K562 (cell line): ENCODE data around the gene MPDU1. TPM values are rescaled to one million over a fixed set of nuclear protein-coding genes. Genes with fewer than 3 reads are reported as not detected.
A peak's percentile ranks its signal among the peaks of the same experiment; 100 is the strongest.

ENCODE experiments used
- ATAC-seq: fragments of 200-7000 bp; cut with Tn5 transposase; 3 replicates; pipeline ENCODE4 v1.9.1; 2020; ENCODE audit warnings: moderate library complexity
- BruUV-seq: library from RNA; stranded (reverse); fragments of 400-500 nt; replicated peaks from 2 replicates; lab custom pipeline; 2021; lab: Mats Ljungman, UMichigan
- CTCF ChIA-PET: fragments of 300-600 bp; formaldehyde crosslinking; extraction: SDS; loops from one replicate; lab custom pipeline; 2021; ENCODE audit warnings: low intra/inter-chr PET ratio; lab: Yijun Ruan, JAX
- POLR2A ChIA-PET: fragments of 300-600, 350-650 bp; sonication (Branson Sonifier 250); formaldehyde crosslinking; extraction: SDS; loops from one replicate; lab custom pipeline; 2021; ENCODE audit warnings: antibody characterized with exemption, inconsistent platforms; lab: Yijun Ruan, JAX
- DNase-seq, 4 experiments: peaks; one replicate each; pipeline versions ENCODE4 v3.0.0 to v3.0.0-alpha.2; 2011 to 2018; ENCODE audit warnings: low spot score in 3 of 4, mixed read lengths in 3 of 4; ENCODE audit errors: extremely low read depth in 1 of 4
- FAIRE-seq: peaks from 2 replicates; lab custom pipeline; 2011; peaks lifted over from hg19 to GRCh38; lab: Jason Lieb, UNC
- H2AFZ ChIP-seq: 2 replicates; pipeline ENCODE4 v1.6.0; 2011; ENCODE audit warnings: low read depth, low read length, control low read depth, inconsistent platforms
- H3K27ac ChIP-seq: fragments of 200-600 bp; 3 replicates; pipeline ENCODE4 v1.8.0; 2011; ENCODE audit warnings: low read depth, mild to moderate bottlenecking, control low read depth, inconsistent platforms, low read length, moderate library complexity, mixed read lengths; ENCODE audit errors: extremely low read depth
- H3K27me3 ChIP-seq, 2 experiments: fragments of 300-600 bp in 1 of 2; 2 replicates in 1 of 2; 3 replicates in 1 of 2; pipeline versions ENCODE4 v1.6.0 to v1.8.0; 2011; ENCODE audit warnings: inconsistent platforms in 2 of 2, low read length in 2 of 2, mild to moderate bottlenecking in 1 of 2, mixed read lengths in 1 of 2, moderate library complexity in 1 of 2; ENCODE audit not compliant: control insufficient read depth in 2 of 2, insufficient read depth in 2 of 2
- H3K36me3 ChIP-seq: fragments of 300-600 bp; 3 replicates; pipeline ENCODE4 v1.8.0; 2011; ENCODE audit warnings: mild to moderate bottlenecking, low read length, inconsistent platforms; ENCODE audit not compliant: control insufficient read depth, insufficient read depth
- H3K4me1 ChIP-seq, 2 experiments: fragments of 200-600 bp in 1 of 2; replicated peaks in 1 of 2; 2 replicates in 1 of 2; 3 replicates in 1 of 2; pipeline versions ENCODE4 v1.5.1 to v1.8.0; 2011; ENCODE audit warnings: inconsistent platforms in 2 of 2, low read length in 2 of 2, mild to moderate bottlenecking in 1 of 2, mixed read lengths in 1 of 2, moderate library complexity in 1 of 2; ENCODE audit not compliant: control insufficient read depth in 2 of 2, insufficient read depth in 2 of 2
- H3K4me2 ChIP-seq: 2 replicates; pipeline ENCODE4 v1.6.1; 2011; ENCODE audit warnings: low read length, control low read depth, inconsistent platforms, mixed read lengths; ENCODE audit not compliant: insufficient read depth
- H3K4me3 ChIP-seq: fragments of 200-600 bp; sonication (generic), shearing (Covaris generic); 2 replicates; pipeline ENCODE4 v1.5.1; 2016; ENCODE audit warnings: control low read depth, inconsistent platforms
- H3K79me2 ChIP-seq: fragments of 200-600 bp; 3 replicates; pipeline ENCODE4 v1.8.0; 2011; ENCODE audit warnings: low read length, inconsistent platforms; ENCODE audit not compliant: control insufficient read depth, insufficient read depth
- H3K9ac ChIP-seq, 2 experiments: 2 replicates each; pipeline versions ENCODE4 v1.6.0 to v1.6.1; 2011; ENCODE audit warnings: low read depth in 2 of 2, low read length in 2 of 2, control low read depth in 1 of 2, inconsistent platforms in 1 of 2, mild to moderate bottlenecking in 1 of 2, mixed read lengths in 1 of 2; ENCODE audit not compliant: insufficient read depth in 1 of 2
- H3K9me1 ChIP-seq: one replicate; pipeline ENCODE4 v1.6.0; 2011; ENCODE audit warnings: inconsistent platforms, mild to moderate bottlenecking, low read length, moderate library complexity; ENCODE audit not compliant: control insufficient read depth, insufficient read depth
- H3K9me3 ChIP-seq: replicated peaks from 2 replicates; pipeline ENCODE4 v1.5.1; 2011; ENCODE audit warnings: low read depth, low read length, inconsistent platforms; ENCODE audit not compliant: control insufficient read depth, insufficient read depth
- H4K20me1 ChIP-seq: replicated peaks from 2 replicates; pipeline ENCODE4 v1.6.1; 2011; ENCODE audit warnings: low read length, inconsistent platforms, mixed read lengths; ENCODE audit not compliant: control insufficient read depth, insufficient read depth
- CREM ChIP-seq: IDR thresholded peaks from 2 replicates; pipeline ENCODE4 v1.6.1; 2014; ENCODE audit warnings: antibody characterized with exemption, low read depth
- DACH1 ChIP-seq: fragments of 450-650 bp; IDR thresholded peaks from 2 replicates; pipeline ENCODE4 v1.6.1; 2018; ENCODE audit not compliant: partially characterized antibody
- HNRNPUL1 ChIP-seq: fragments of 200-400 bp; formaldehyde crosslinking; IDR thresholded peaks from 2 replicates; pipeline ENCODE4 v1.6.1; 2017; ENCODE audit warnings: low read length
- KDM5B ChIP-seq: fragments of 200-600 bp; sonication (generic); IDR thresholded peaks from 2 replicates; pipeline ENCODE4 v1.6.1; 2012; ENCODE audit warnings: low read depth, mild to moderate bottlenecking, moderate library complexity, low read length, control low read depth, inconsistent platforms; ENCODE audit not compliant: insufficient replicate concordance
- NFRKB ChIP-seq: fragments of 450-650 bp; IDR thresholded peaks from 2 replicates; pipeline ENCODE4 v1.6.1; 2016; ENCODE audit warnings: low read depth
- RBFOX2 ChIP-seq: fragments of 200-400 bp; formaldehyde crosslinking; IDR thresholded peaks from 2 replicates; pipeline ENCODE4 v1.6.1; 2017; ENCODE audit warnings: low read depth, mild to moderate bottlenecking, low read length, moderate library complexity
- RBM22 ChIP-seq: fragments of 200-400 bp; formaldehyde crosslinking; IDR thresholded peaks from 2 replicates; pipeline ENCODE4 v1.6.1; 2018; ENCODE audit warnings: low read length, low read depth; ENCODE audit not compliant: poor library complexity, severe bottlenecking
- WGBS: fragments of 100-300 bp; shearing (Covaris generic); methylation state at CpG from one replicate; pipeline ENCODE4 v1.1.6; 2016; ENCODE audit warnings: low coverage, mixed read lengths; ENCODE audit not compliant: insufficient coverage; ENCODE audit errors: missing lambda C conversion rate; 5-methylcytosine and 5-hydroxymethylcytosine counted together
- in situ Hi-C: fragments of 300-500 bp; cut with MboI; formaldehyde crosslinking; loops from 4 replicates; pipeline ENCODE4 v1.15.0; 2018; ENCODE audit warnings: inconsistent platforms, mixed read lengths
- intact Hi-C: fragments of 100-400 bp; cut with micrococcal nuclease; formaldehyde crosslinking; loops from 2 replicates; pipeline ENCODE4 v1.14.2; 2022
- polyA plus RNA-seq, 8 experiments: library from polyadenylated mRNA; depleted of rRNA in 4 of 8; stranded (reverse) in 5 of 8; unstranded in 3 of 8; fragments of >200 nt; fragmentation: Nextera tagmentation in 2 of 8; fragmentation: Illumina TruSeq in 1 of 8; extraction: Ambion mirVana in 2 of 8; extraction: Trizol in 1 of 8; gene quantifications; 2 replicates each; pipeline versions ENCODE4 v1.2.1 to v1.2.3, GENCODE V29; 2011 to 2014; ENCODE audit warnings: inconsistent platforms in 1 of 8, missing spikeins in 1 of 8
- total RNA-seq, 7 experiments: library from RNA; depleted of rRNA in 6 of 7; stranded (reverse); fragments of >200 nt in 6 of 7; fragmentation: Illumina TruSeq in 2 of 7; extraction: Trizol in 2 of 7; gene quantifications; 2 replicates each; pipeline versions ENCODE4 v1.2.1 to v1.2.3, GENCODE V29; 2011 to 2021; ENCODE audit warnings: low replicate concordance in 1 of 7
- TF ChIP-seq, protein P1 (sequence below): fragments of 450-650 bp; conservative IDR thresholded peaks from 2 replicates; pipeline ENCODE4 v1.6.1; 2016; ENCODE audit warnings: missing genetic modification characterization, low read depth, mild to moderate bottlenecking, missing compliant biosample characterization, moderate library complexity

MPDU1 gene
- total and polyA plus RNA-seq, 9 of the 15 experiments (the other 6 are each of a cell fraction or from before 2014, with no cell fraction given): 4.9 to 179 (median 77.1) TPM

DNA sequence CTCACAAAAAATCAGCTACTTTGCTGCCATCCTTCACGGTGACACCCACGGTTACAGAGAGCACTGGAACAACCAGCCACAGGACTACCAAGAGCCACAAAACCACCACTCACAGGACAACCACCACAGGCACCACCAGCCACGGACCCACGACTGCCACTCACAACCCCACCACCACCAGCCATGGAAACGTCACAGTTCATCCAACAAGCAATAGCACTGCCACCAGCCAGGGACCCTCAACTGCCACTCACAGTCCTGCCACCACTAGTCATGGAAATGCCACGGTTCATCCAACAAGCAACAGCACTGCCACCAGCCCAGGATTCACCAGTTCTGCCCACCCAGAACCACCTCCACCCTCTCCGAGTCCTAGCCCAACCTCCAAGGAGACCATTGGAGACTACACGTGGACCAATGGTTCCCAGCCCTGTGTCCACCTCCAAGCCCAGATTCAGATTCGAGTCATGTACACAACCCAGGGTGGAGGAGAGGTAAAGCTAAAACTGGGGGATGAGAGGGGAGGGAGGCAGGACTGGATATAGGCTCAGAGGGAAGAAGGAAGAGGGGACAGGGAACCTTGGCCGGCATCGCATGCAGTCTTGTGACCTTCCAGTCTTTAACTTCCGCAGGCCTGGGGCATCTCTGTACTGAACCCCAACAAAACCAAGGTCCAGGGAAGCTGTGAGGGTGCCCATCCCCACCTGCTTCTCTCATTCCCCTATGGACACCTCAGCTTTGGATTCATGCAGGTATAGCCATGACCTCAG is 3.6 kb upstream of the MPDU1 start:
- 15% methylated on average over 11 of the region's 12 CpGs for WGBS
- peak overlapping the region; percentile 81 for H3K27ac ChIP-seq
- BruUV-seq: no TSS peak
- H3K79me2 ChIP-seq: peaks cover 75% of the 10 kb centered on the region
- 0 out of 2 replicates have a peak overlapping the region, but pooled peaks have one; percentile 9 for H2AFZ ChIP-seq
- DNase-seq (no peak), ATAC-seq (0 out of 3 replicates have a peak, but pooled peaks have one; percentile 1), FAIRE-seq (peak; percentile 23)
- H3K4me3 ChIP-seq: peak overlapping the region; percentile 42
- H3K36me3 ChIP-seq: peaks cover 44% of the 10 kb centered on the region
- peak overlapping the region; percentile 74 to 92 for H3K9ac ChIP-seq
- peak overlapping the region; percentile 90 for H3K4me2 ChIP-seq
- no peaks in the 10 kb centered on the region for H3K27me3 ChIP-seq
- ChIA-PET CTCF (no interaction called here), POLR2A (interaction anchor here (0.6 to 1.9 kb wide), 12 partner anchors 9 to 266 kb away, joined by 3 to 7 read pairs (median 4); partner anchors contain the start of genes ATP1B2, POLR2A, SOX15 and TP53)
- peaks cover 50 to 52% of the 10 kb centered on the region in 2 experiments for H3K4me1 ChIP-seq
- in situ Hi-C loops (no loop called here), intact Hi-C loops (loop anchor here (5.0 kb wide), 1 partner anchor 37 kb away; no protein-coding TSS in a partner anchor)
- peaks cover 5% of the 10 kb centered on the region for H3K9me1 ChIP-seq
- H4K20me1 ChIP-seq: peaks cover 30% of the 10 kb centered on the region
- no peaks in the 10 kb centered on the region for H3K9me3 ChIP-seq
- 0 out of 2 replicates have a peak, but pooled peaks have one; percentile 1 for TF ChIP-seq CREM
- TF ChIP-seq KDM5B: peak; percentile 15
- peak; percentile 44 for TF ChIP-seq RBM22
- 0 out of 2 replicates have a peak, but pooled peaks have one; percentile 5 for TF ChIP-seq HNRNPUL1
- TF ChIP-seq NFRKB: 0 out of 2 replicates have a peak, but pooled peaks have one; percentile 39
- peak; percentile 70 for TF ChIP-seq RBFOX2
- no peak for TF ChIP-seq DACH1
- TF ChIP-seq, protein P1, sequence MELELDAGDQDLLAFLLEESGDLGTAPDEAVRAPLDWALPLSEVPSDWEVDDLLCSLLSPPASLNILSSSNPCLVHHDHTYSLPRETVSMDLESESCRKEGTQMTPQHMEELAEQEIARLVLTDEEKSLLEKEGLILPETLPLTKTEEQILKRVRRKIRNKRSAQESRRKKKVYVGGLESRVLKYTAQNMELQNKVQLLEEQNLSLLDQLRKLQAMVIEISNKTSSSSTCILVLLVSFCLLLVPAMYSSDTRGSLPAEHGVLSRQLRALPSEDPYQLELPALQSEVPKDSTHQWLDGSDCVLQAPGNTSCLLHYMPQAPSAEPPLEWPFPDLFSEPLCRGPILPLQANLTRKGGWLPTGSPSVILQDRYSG: 0 out of 2 replicates have a peak, but pooled peaks have one; percentile 27
